Muscle of leg (tissue), 16 donors: ENCODE measurements around the gene CTNND2. TPM values are rescaled to one million over a fixed set of nuclear protein-coding genes. Genes with fewer than 3 reads are reported as not detected.

Experiments
- DNase-seq: peaks from one replicate; pipeline ENCODE4 v3.0.0; 2013
- H3K27ac ChIP-seq: one replicate; pipeline ENCODE4 v1.5.1; 2013; ENCODE audit warnings: mild to moderate bottlenecking, low read length, control low read depth
- H3K27me3 ChIP-seq: one replicate; pipeline ENCODE4 v1.6.1; 2013; ENCODE audit warnings: low read length; ENCODE audit not compliant: control insufficient read depth, insufficient read depth
- H3K36me3 ChIP-seq: one replicate; pipeline ENCODE4 v1.6.1; 2013; ENCODE audit warnings: low read length; ENCODE audit not compliant: control insufficient read depth, insufficient read depth
- H3K4me1 ChIP-seq: one replicate; pipeline ENCODE4 v1.6.1; 2013; ENCODE audit warnings: low read length; ENCODE audit not compliant: control insufficient read depth, insufficient read depth
- H3K4me3 ChIP-seq: one replicate; pipeline ENCODE4 v1.5.1; 2013; ENCODE audit warnings: low read length, control low read depth
- H3K9me3 ChIP-seq: replicated peaks from 2 replicates; pipeline ENCODE4 v1.6.1; 2013; ENCODE audit warnings: low read depth, low read length; ENCODE audit not compliant: control insufficient read depth
- WGBS: methylation state at CpG from one replicate; pipeline ENCODE4 v1.1.5; 2013; ENCODE audit warnings: missing lambda C conversion rate; ENCODE audit not compliant: insufficient coverage; 5-methylcytosine and 5-hydroxymethylcytosine counted together
- long read RNA-seq, 11 donors: transcript quantifications; one replicate each; lab custom pipeline, GENCODE V29; 2026
- polyA plus RNA-seq, 8 donors: library from polyadenylated mRNA; unstranded; fragments of 120-200 nt; gene quantifications; one replicate each; pipeline versions ENCODE4 v1.2.1 to v1.2.3, GENCODE V29; 2013; ENCODE audit warnings: inconsistent platforms in 1 of 8, low replicate concordance in 1 of 8; ENCODE audit not compliant: insufficient read length in 8 of 8, insufficient read depth in 1 of 8
- total RNA-seq: library from RNA; stranded (reverse); fragments of 120-200 nt; gene quantifications from one replicate; pipeline ENCODE4 v1.2.4, GENCODE V29; 2013

The CTNND2 gene, protein sequence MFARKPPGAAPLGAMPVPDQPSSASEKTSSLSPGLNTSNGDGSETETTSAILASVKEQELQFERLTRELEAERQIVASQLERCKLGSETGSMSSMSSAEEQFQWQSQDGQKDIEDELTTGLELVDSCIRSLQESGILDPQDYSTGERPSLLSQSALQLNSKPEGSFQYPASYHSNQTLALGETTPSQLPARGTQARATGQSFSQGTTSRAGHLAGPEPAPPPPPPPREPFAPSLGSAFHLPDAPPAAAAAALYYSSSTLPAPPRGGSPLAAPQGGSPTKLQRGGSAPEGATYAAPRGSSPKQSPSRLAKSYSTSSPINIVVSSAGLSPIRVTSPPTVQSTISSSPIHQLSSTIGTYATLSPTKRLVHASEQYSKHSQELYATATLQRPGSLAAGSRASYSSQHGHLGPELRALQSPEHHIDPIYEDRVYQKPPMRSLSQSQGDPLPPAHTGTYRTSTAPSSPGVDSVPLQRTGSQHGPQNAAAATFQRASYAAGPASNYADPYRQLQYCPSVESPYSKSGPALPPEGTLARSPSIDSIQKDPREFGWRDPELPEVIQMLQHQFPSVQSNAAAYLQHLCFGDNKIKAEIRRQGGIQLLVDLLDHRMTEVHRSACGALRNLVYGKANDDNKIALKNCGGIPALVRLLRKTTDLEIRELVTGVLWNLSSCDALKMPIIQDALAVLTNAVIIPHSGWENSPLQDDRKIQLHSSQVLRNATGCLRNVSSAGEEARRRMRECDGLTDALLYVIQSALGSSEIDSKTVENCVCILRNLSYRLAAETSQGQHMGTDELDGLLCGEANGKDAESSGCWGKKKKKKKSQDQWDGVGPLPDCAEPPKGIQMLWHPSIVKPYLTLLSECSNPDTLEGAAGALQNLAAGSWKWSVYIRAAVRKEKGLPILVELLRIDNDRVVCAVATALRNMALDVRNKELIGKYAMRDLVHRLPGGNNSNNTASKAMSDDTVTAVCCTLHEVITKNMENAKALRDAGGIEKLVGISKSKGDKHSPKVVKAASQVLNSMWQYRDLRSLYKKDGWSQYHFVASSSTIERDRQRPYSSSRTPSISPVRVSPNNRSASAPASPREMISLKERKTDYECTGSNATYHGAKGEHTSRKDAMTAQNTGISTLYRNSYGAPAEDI (N-terminal part only)
- total RNA-seq (0.49 TPM), polyA plus RNA-seq (1 to 10 TPM in 1 of 8 donors, under 1 TPM in 7; 0.48 to 1.0 (median 0.71) TPM)
- long read RNA-seq, donor 1, result 0 reads
- long read RNA-seq, donor 2, result 0 reads
- long read RNA-seq, donor 3, result 0 reads
- long read RNA-seq, donor 4, result 0 reads
- long read RNA-seq, donor 5, result 0 reads
- long read RNA-seq, donor 6, result 0 reads
- long read RNA-seq, donor 7, result 0 reads
- long read RNA-seq, donor 8, result 0 reads
- long read RNA-seq, donor 9, result 0 reads
- long read RNA-seq, donor 10, result 0 reads
- long read RNA-seq, donor 11, result 0 reads

DNA sequence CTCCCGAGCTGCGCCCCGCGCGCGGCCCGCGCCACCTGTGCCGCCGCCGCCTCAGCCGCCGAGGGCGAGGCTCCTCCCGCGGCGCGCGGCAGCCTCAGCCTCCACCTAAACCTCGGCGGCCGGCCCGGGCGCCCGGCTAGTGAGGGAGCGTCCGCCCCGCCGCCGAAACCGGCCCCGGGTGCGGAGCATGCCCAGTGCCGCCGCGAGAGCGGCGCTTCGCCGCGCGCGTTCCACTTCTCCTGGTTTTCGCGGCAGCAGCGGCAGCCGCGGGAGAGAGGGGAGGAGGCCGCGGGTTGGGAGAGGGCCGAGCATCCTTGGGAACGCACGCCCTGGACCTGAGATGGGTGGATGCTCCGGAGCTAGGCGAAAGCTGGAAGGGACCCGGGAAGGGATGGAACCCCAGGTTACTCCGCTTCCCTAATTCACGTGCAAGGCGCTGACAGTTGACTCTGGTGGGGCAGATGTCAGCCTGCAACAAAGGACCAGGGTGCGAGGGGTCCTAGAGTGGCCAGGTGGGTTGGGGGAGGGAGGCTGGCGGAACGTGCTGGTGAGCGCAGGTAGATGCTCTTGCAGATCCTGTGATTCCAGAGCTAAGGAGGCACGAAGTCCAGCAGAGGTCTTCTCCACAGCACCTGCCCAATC, at the start of gene CTNND2:
CTNND2 (minus strand) TSS at position 182 of the 642 bp plus-strand sequence. CDS start 593 bp downstream, outside the sequence.
- Histone ChIP-seq H3K9me3 (no peaks in the 10 kb centered on the region), H3K4me3 (peak within 1 kb of the TSS; percentile 20), H3K27ac (no peak within 1 kb of the TSS), H3K27me3 (peaks cover 34% of the 10 kb centered on the region), H3K4me1 (peaks cover 6% of the 10 kb centered on the region), H3K36me3 (no peaks in the 10 kb centered on the region)
- under 1% methylated on average over 59 of the region's 64 CpGs for WGBS
- DNase-seq, result peak; percentile 65

DNA sequence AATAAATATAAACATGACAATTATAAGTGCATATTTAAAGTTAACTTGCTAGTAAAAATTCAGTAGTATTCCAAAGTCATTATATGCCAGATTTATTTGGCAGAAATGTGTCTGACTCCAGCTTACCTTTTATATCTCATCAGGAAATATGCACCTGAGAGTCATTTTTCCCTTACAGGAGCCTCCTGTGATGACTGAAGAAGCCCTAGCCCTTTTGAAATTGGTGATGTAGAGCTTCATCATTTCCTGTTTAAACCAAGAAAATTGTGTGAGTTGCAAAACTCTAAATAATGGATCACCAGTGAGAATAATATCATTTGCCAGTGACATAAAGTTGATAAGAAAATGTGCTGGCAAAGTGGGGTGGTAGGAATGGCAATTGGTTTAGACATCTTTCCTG, 42.1 kb upstream of the CTNND2 start:
- H3K4me3 ChIP-seq, result no peak overlapping the region
- no peaks in the 10 kb centered on the region for H3K4me1 ChIP-seq
- no peak for DNase-seq

DNA sequence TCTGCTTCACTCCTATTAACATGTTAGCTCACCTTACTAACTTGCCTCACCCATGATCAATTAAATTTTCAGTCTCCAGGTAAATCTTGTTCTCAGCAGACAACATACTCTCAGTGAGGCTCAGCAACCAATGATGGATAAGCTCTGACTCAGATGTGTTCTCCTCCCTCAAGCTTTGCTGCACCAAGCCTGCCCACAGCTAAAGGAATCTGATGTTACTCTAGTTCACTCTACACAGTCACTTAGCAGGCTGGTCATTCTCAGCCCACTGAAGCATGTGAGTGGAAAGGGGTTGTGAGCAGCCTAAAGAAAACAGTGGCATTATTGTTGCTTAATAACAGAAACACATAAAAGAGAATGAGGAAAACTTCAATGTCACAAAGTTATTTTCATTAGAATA, 37.3 kb upstream of the CTNND2 start:
- DNase-seq, result no peak
- Histone ChIP-seq H3K4me1 (no peaks in the 10 kb centered on the region), H3K27ac (no peak overlapping the region), H3K9me3 (no peaks in the 10 kb centered on the region), H3K27me3 (no peaks in the 10 kb centered on the region), H3K36me3 (no peaks in the 10 kb centered on the region), H3K4me3 (no peak overlapping the region)

More for the DNA sequence above, 42.1 kb upstream of the CTNND2 start:
- H3K36me3 ChIP-seq, result no peaks in the 10 kb centered on the region
- H3K9me3 ChIP-seq, result no peaks in the 10 kb centered on the region
- H3K27ac ChIP-seq, result no peak overlapping the region
- no peaks in the 10 kb centered on the region for H3K27me3 ChIP-seq

DNA sequence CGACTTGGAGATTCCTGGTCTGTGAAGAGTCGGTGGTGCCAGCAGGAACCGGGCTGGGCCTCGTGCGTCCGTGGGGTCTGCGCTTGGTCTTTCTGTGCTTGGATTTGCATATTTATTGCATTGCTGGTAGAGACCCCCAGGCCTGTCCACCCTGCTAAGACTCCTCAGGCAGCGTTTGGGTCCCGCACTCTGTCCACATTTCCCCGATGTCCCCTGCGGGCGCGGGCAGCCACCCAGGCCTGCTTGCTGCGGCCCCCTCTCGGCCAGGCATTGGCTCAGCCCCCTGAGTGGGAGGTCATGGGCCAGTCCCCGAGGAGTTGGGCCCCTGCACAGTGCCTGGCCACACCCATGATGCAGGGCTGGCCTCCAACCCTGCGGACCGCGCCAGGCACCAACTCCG, 27.4 kb upstream of the CTNND2 start:
- Histone ChIP-seq H3K27ac (no peak overlapping the region), H3K9me3 (no peaks in the 10 kb centered on the region), H3K36me3 (no peaks in the 10 kb centered on the region), H3K4me3 (no peak overlapping the region), H3K4me1 (no peaks in the 10 kb centered on the region), H3K27me3 (no peaks in the 10 kb centered on the region)
- 84% methylated on average over 11 of the region's 20 CpGs for WGBS
- no peak for DNase-seq

DNA sequence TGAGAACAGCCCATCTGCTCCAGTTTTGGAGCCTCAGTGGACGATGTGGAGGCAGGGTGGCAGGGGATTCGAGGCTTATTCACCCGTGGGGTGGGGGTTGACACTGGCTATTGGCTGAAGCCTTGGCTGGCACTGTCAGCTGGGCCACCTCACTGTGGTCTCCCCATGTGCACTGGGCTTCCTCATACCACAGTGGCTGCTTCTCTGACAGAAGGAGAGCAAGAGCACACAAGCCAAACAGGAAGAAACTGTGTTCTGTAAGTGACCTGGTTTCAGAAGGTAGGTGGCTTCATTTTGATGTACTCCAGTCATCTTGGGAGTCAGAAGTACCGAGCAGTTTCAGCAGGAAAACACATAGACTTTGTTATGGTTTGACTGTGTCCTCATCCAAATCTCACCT, 24.7 kb upstream of the CTNND2 start:
- H3K9me3 ChIP-seq, result no peaks in the 10 kb centered on the region
- H3K27ac ChIP-seq, result no peak overlapping the region
- H3K4me3 ChIP-seq, result no peak overlapping the region
- no peaks in the 10 kb centered on the region for H3K36me3 ChIP-seq
- WGBS, result 41% methylated on average over 3 of the region's 4 CpGs
- H3K4me1 ChIP-seq, result no peaks in the 10 kb centered on the region
- H3K27me3 ChIP-seq, result no peaks in the 10 kb centered on the region
- DNase-seq, result no peak

DNA sequence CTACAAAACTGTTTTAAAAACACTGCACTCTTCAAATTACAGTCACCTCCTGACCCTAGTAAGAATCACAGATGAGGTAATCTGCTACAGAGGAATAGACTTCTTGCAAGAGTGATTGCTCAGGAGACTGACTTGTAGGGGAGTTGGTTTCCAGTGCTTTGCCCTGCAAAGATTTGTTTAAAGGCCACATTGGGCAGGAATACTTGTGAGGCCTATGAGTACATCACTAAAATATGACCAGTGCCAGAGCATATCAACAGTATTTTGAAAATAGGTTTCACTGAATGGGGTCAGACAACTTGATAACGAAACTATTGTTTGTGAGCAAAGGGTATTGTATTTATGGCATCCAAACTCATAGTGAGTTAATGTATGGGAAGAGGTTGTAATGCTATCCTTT, 21.5 kb upstream of the CTNND2 start:
- Histone ChIP-seq H3K27me3 (no peaks in the 10 kb centered on the region), H3K9me3 (no peaks in the 10 kb centered on the region), H3K36me3 (no peaks in the 10 kb centered on the region), H3K27ac (no peak overlapping the region), H3K4me3 (no peak overlapping the region), H3K4me1 (no peaks in the 10 kb centered on the region)
- 100% methylated on average over 1 of the region's 1 CpG for WGBS
- DNase-seq, result no peak

DNA sequence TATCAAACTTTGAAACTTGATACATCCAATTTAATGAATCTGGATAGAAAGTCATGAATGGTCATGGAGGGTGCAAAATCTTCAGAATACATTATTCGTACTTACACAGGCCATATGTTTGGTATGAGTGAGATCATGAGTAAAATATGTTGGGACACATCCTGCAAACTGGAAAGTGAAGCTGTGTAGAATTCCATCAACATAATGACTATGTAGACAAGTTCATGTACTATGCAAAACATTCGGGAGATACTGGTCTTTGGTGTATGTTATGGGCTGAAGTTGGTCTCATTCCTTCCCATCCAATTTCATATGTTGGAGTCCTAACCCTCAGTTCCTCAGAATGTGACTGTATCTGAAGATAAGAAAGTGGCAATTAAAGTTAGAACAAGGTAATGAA, 18.1 kb upstream of the CTNND2 start:
- Histone ChIP-seq H3K27me3 (no peaks in the 10 kb centered on the region), H3K36me3 (no peaks in the 10 kb centered on the region), H3K9me3 (no peaks in the 10 kb centered on the region), H3K4me1 (no peaks in the 10 kb centered on the region), H3K27ac (no peak overlapping the region), H3K4me3 (no peak overlapping the region)
- no CpG with 5 or more reads among the region's 2 CpGs for WGBS
- no peak for DNase-seq

DNA sequence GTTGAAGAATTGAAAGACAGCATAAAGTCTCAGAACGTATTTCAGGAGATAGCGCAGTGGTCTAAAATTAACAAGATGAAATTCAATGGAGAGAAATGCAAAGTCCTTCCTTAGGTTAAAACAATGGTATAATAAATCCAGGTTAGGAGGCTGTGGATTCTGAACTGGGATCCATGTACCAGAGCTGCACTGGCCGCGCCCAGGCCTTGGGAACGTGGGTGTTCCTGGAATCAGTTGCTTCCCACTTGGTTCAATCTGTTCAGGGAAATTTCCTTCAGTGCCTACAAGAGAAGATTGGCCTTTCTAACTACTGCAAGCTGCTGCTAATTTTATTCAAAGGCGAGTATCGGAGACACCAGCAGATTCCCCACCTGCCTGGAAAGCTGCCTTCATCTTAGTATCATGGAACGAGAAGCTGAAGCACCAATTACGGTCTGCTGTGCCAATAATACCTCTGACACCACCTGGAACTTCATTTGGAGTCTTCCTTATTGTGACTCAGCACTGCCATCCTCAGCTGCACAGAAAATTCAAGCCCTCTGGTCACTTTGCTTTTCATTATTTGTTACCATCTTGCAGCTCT, 14.3 kb upstream of the CTNND2 start:
- no peak for DNase-seq
- no peaks in the 10 kb centered on the region for H3K4me1 ChIP-seq
- H3K27me3 ChIP-seq, result no peaks in the 10 kb centered on the region
- no peak overlapping the region for H3K27ac ChIP-seq
- no peak overlapping the region for H3K4me3 ChIP-seq
- WGBS, result 83% methylated on average over 9 of the region's 9 CpGs
- no peaks in the 10 kb centered on the region for H3K9me3 ChIP-seq
- H3K36me3 ChIP-seq, result no peaks in the 10 kb centered on the region

DNA sequence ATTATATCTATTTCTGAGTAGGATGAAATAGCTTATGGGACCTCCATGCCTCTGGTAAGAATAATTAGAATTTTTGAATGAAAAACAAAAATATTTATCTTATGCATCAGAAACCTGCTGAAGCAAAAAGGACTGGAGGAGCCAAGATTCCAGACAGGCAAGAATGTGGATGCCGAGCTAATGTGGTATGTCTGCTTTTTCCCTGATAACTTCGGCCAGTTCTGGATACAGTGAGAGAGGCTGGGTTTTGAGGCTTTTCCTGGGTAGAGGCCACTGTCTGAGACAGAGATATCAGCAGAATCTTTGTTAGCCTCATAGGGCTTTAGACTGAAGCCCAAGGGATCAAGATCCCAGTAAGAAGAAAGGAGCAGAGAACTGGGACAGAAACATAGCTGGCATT, 5.2 kb upstream of the CTNND2 start:
- H3K4me1 ChIP-seq, result no peaks in the 10 kb centered on the region
- H3K36me3 ChIP-seq, result no peaks in the 10 kb centered on the region
- DNase-seq, result no peak
- H3K4me3 ChIP-seq, result no peak overlapping the region
- no peak overlapping the region for H3K27ac ChIP-seq
- H3K9me3 ChIP-seq, result no peaks in the 10 kb centered on the region
- WGBS, result 73% methylated on average over 2 of the region's 2 CpGs
- H3K27me3 ChIP-seq, result peaks cover 9% of the 10 kb centered on the region
